K562 (cell line): ENCODE results near the gene MEP1B. TPM values are rescaled to one million over a fixed set of nuclear protein-coding genes. Genes with fewer than 3 reads are reported as not detected.

Source experiments
- ATAC-seq: fragments of 200-7000 bp; cut with Tn5 transposase; 3 replicates; pipeline ENCODE4 v1.9.1; 2020; ENCODE audit warnings: moderate library complexity
- BruUV-seq: library from RNA; stranded (reverse); fragments of 400-500 nt; replicated peaks from 2 replicates; lab custom pipeline; 2021; lab: Mats Ljungman, UMichigan
- CTCF ChIA-PET: fragments of 300-600 bp; formaldehyde crosslinking; extraction: SDS; loops from one replicate; lab custom pipeline; 2021; ENCODE audit warnings: low intra/inter-chr PET ratio; lab: Yijun Ruan, JAX
- POLR2A ChIA-PET: fragments of 300-600, 350-650 bp; sonication (Branson Sonifier 250); formaldehyde crosslinking; extraction: SDS; loops from one replicate; lab custom pipeline; 2021; ENCODE audit warnings: antibody characterized with exemption, inconsistent platforms; lab: Yijun Ruan, JAX
- DNase-seq, 4 experiments: peaks; one replicate each; pipeline versions ENCODE4 v3.0.0 to v3.0.0-alpha.2; 2011 to 2018; ENCODE audit warnings: low spot score in 3 of 4, mixed read lengths in 3 of 4; ENCODE audit errors: extremely low read depth in 1 of 4
- FAIRE-seq: peaks from 2 replicates; lab custom pipeline; 2011; peaks lifted over from hg19 to GRCh38; lab: Jason Lieb, UNC
- H2AFZ ChIP-seq: 2 replicates; pipeline ENCODE4 v1.6.0; 2011; ENCODE audit warnings: low read depth, low read length, control low read depth, inconsistent platforms
- H3K27ac ChIP-seq: fragments of 200-600 bp; 3 replicates; pipeline ENCODE4 v1.8.0; 2011; ENCODE audit warnings: low read depth, mild to moderate bottlenecking, control low read depth, inconsistent platforms, low read length, moderate library complexity, mixed read lengths; ENCODE audit errors: extremely low read depth
- H3K27me3 ChIP-seq, 2 experiments: fragments of 300-600 bp in 1 of 2; 2 replicates in 1 of 2; 3 replicates in 1 of 2; pipeline versions ENCODE4 v1.6.0 to v1.8.0; 2011; ENCODE audit warnings: inconsistent platforms in 2 of 2, low read length in 2 of 2, mild to moderate bottlenecking in 1 of 2, mixed read lengths in 1 of 2, moderate library complexity in 1 of 2; ENCODE audit not compliant: control insufficient read depth in 2 of 2, insufficient read depth in 2 of 2
- H3K36me3 ChIP-seq: fragments of 300-600 bp; 3 replicates; pipeline ENCODE4 v1.8.0; 2011; ENCODE audit warnings: mild to moderate bottlenecking, low read length, inconsistent platforms; ENCODE audit not compliant: control insufficient read depth, insufficient read depth
- H3K4me1 ChIP-seq, 2 experiments: fragments of 200-600 bp in 1 of 2; replicated peaks in 1 of 2; 2 replicates in 1 of 2; 3 replicates in 1 of 2; pipeline versions ENCODE4 v1.5.1 to v1.8.0; 2011; ENCODE audit warnings: inconsistent platforms in 2 of 2, low read length in 2 of 2, mild to moderate bottlenecking in 1 of 2, mixed read lengths in 1 of 2, moderate library complexity in 1 of 2; ENCODE audit not compliant: control insufficient read depth in 2 of 2, insufficient read depth in 2 of 2
- H3K4me2 ChIP-seq: 2 replicates; pipeline ENCODE4 v1.6.1; 2011; ENCODE audit warnings: low read length, control low read depth, inconsistent platforms, mixed read lengths; ENCODE audit not compliant: insufficient read depth
- H3K4me3 ChIP-seq: fragments of 200-600 bp; sonication (generic), shearing (Covaris generic); 2 replicates; pipeline ENCODE4 v1.5.1; 2016; ENCODE audit warnings: control low read depth, inconsistent platforms
- H3K79me2 ChIP-seq: fragments of 200-600 bp; 3 replicates; pipeline ENCODE4 v1.8.0; 2011; ENCODE audit warnings: low read length, inconsistent platforms; ENCODE audit not compliant: control insufficient read depth, insufficient read depth
- H3K9ac ChIP-seq, 2 experiments: 2 replicates each; pipeline versions ENCODE4 v1.6.0 to v1.6.1; 2011; ENCODE audit warnings: low read depth in 2 of 2, low read length in 2 of 2, control low read depth in 1 of 2, inconsistent platforms in 1 of 2, mild to moderate bottlenecking in 1 of 2, mixed read lengths in 1 of 2; ENCODE audit not compliant: insufficient read depth in 1 of 2
- H3K9me1 ChIP-seq: one replicate; pipeline ENCODE4 v1.6.0; 2011; ENCODE audit warnings: inconsistent platforms, mild to moderate bottlenecking, low read length, moderate library complexity; ENCODE audit not compliant: control insufficient read depth, insufficient read depth
- H3K9me3 ChIP-seq: replicated peaks from 2 replicates; pipeline ENCODE4 v1.5.1; 2011; ENCODE audit warnings: low read depth, low read length, inconsistent platforms; ENCODE audit not compliant: control insufficient read depth, insufficient read depth
- H4K20me1 ChIP-seq: replicated peaks from 2 replicates; pipeline ENCODE4 v1.6.1; 2011; ENCODE audit warnings: low read length, inconsistent platforms, mixed read lengths; ENCODE audit not compliant: control insufficient read depth, insufficient read depth
- ATF2 ChIP-seq: sonication (generic); formaldehyde crosslinking; IDR thresholded peaks from 2 replicates; pipeline ENCODE4 v1.8.1; 2022; ENCODE audit warnings: missing genetic modification reagents
- ATF3 ChIP-seq, 2 experiments: fragments of 450-650 bp in 1 of 2; sonication (generic) in 1 of 2; formaldehyde crosslinking in 1 of 2; IDR thresholded peaks in 1 of 2; conservative IDR thresholded peaks in 1 of 2; 2 replicates each; pipeline versions ENCODE4 v1.6.1 to v1.8.1; 2016 to 2023; ENCODE audit warnings: mild to moderate bottlenecking in 2 of 2, moderate library complexity in 2 of 2, inconsistent platforms in 1 of 2, missing genetic modification reagents in 1 of 2
- DMBX1 ChIP-seq: fragments of 250-450 bp; sonication (Bioruptor Pico); IDR thresholded peaks from 2 replicates; pipeline ENCODE4 v1.8.0; 2022; ENCODE audit warnings: inconsistent platforms, mild to moderate bottlenecking, moderate library complexity, borderline replicate concordance
- FOXP1 ChIP-seq: sonication (generic); formaldehyde crosslinking; IDR thresholded peaks from 2 replicates; pipeline ENCODE4 v1.8.0; 2022; ENCODE audit warnings: mild to moderate bottlenecking, missing genetic modification reagents
- GTF2A2 ChIP-seq: IDR thresholded peaks from 2 replicates; pipeline ENCODE4 v1.6.1; 2016; ENCODE audit warnings: mild to moderate bottlenecking, missing genetic modification characterization, missing compliant biosample characterization
- MIER1 ChIP-seq: fragments of 450-650 bp; IDR thresholded peaks from 2 replicates; pipeline ENCODE4 v1.6.1; 2016; ENCODE audit warnings: antibody characterized with exemption, mild to moderate bottlenecking, low read depth
- MTA1 ChIP-seq: fragments of 450-650 bp; IDR thresholded peaks from 2 replicates; pipeline ENCODE4 v1.6.1; 2017; ENCODE audit warnings: borderline replicate concordance
- NBN ChIP-seq: fragments of 450-650 bp; IDR thresholded peaks from 2 replicates; pipeline ENCODE4 v1.6.1; 2016; ENCODE audit warnings: low read depth, mild to moderate bottlenecking
- POLR2B ChIP-seq: fragments of 450-650 bp; IDR thresholded peaks from 2 replicates; pipeline ENCODE4 v1.6.1; 2018; ENCODE audit warnings: low read depth; ENCODE audit not compliant: partially characterized antibody
- RREB1 ChIP-seq: fragments of 250-450 bp; sonication (Bioruptor Pico); IDR thresholded peaks from 2 replicates; pipeline ENCODE4 v1.4.0; 2020
- STAT5B ChIP-seq: fragments of 250-450 bp; sonication (Bioruptor Pico); IDR thresholded peaks from 2 replicates; pipeline ENCODE4 v1.8.0; 2021; ENCODE audit warnings: mild to moderate bottlenecking, inconsistent platforms
- TBP ChIP-seq: optimal IDR thresholded peaks from 2 replicates; pipeline ENCODE3; 2011; ENCODE audit warnings: low read depth, low read length, improper control_type of control experiment
- ZBTB7A ChIP-seq: IDR thresholded peaks from 2 replicates; pipeline ENCODE4 v1.6.1; 2011; ENCODE audit warnings: low read depth, mild to moderate bottlenecking, low read length, moderate library complexity, borderline replicate concordance; ENCODE audit not compliant: control insufficient read depth
- ZNF212 ChIP-seq: fragments of 450-650 bp; formaldehyde crosslinking; IDR thresholded peaks from 2 replicates; pipeline ENCODE4 v1.4.0; 2020; ENCODE audit warnings: mild to moderate bottlenecking
- ZNF384 ChIP-seq: IDR thresholded peaks from 2 replicates; pipeline ENCODE4 v1.6.1; 2012; ENCODE audit warnings: low read depth, low read length, improper control_type of control experiment
- ZNF586 ChIP-seq: fragments of 450-650 bp; formaldehyde crosslinking; conservative IDR thresholded peaks from 2 replicates; pipeline ENCODE4 v1.4.0; 2020; ENCODE audit warnings: mild to moderate bottlenecking, moderate library complexity
- whole genome bisulfite sequencing: fragments of 100-300 bp; shearing (Covaris generic); methylation state at CpG from one replicate; pipeline ENCODE4 v1.1.6; 2016; ENCODE audit warnings: low coverage, mixed read lengths; ENCODE audit not compliant: insufficient coverage; ENCODE audit errors: missing lambda C conversion rate; 5-methylcytosine and 5-hydroxymethylcytosine counted together
- in situ Hi-C: fragments of 300-500 bp; cut with MboI; formaldehyde crosslinking; loops from 4 replicates; pipeline ENCODE4 v1.15.0; 2018; ENCODE audit warnings: inconsistent platforms, mixed read lengths
- intact Hi-C: fragments of 100-400 bp; cut with micrococcal nuclease; formaldehyde crosslinking; loops from 2 replicates; pipeline ENCODE4 v1.14.2; 2022
- polyA plus RNA-seq, 8 experiments: library from polyadenylated mRNA; depleted of rRNA in 4 of 8; stranded (reverse) in 5 of 8; unstranded in 3 of 8; fragments of >200 nt; fragmentation: Nextera tagmentation in 2 of 8; fragmentation: Illumina TruSeq in 1 of 8; extraction: Ambion mirVana in 2 of 8; extraction: Trizol in 1 of 8; gene quantifications; 2 replicates each; pipeline versions ENCODE4 v1.2.1 to v1.2.3, GENCODE V29; 2011 to 2014; ENCODE audit warnings: inconsistent platforms in 1 of 8, missing spikeins in 1 of 8
- total RNA-seq, 7 experiments: library from RNA; depleted of rRNA in 6 of 7; stranded (reverse); fragments of >200 nt in 6 of 7; fragmentation: Illumina TruSeq in 2 of 7; extraction: Trizol in 2 of 7; gene quantifications; 2 replicates each; pipeline versions ENCODE4 v1.2.1 to v1.2.3, GENCODE V29; 2011 to 2021; ENCODE audit warnings: low replicate concordance in 1 of 7

MEP1B gene
- total and polyA plus RNA-seq, 9 of the 15 experiments (the other 6 are each of a cell fraction or from before 2014, with no cell fraction given) = 0.03 to 0.11 TPM; not detected in 7

GRCh38 chr18:32267463-32267862 lies 77.6 kb downstream of the MEP1B start:
- no peaks in the 10 kb centered on the region for H4K20me1 ChIP-seq
- H3K36me3 ChIP-seq = no peaks in the 10 kb centered on the region
- FAIRE-seq (no peak), DNase-seq (no peak), ATAC-seq (no peak)
- no peaks in the 10 kb centered on the region for H3K4me1 ChIP-seq
- intact Hi-C loops = no loop called here
- H3K9me3 ChIP-seq = no peaks in the 10 kb centered on the region
- CTCF ChIA-PET = no interaction called here
- H3K4me3 ChIP-seq = no peak overlapping the region
- no peak overlapping the region for H2AFZ ChIP-seq
- H3K9me1 ChIP-seq = no peaks in the 10 kb centered on the region
- in situ Hi-C loops = no loop called here
- no peak overlapping the region for H3K27ac ChIP-seq
- WGBS = 1% methylated on average over 4 of the region's 4 CpGs
- H3K79me2 ChIP-seq = no peaks in the 10 kb centered on the region
- BruUV-seq = no TSS peak
- no peak overlapping the region for H3K4me2 ChIP-seq
- H3K27me3 ChIP-seq = no peaks in the 10 kb centered on the region
- POLR2A ChIA-PET = no interaction called here
- H3K9ac ChIP-seq = no peak overlapping the region
- TF ChIP-seq ATF2 (CRISPR knock-in tag) (no peak), DMBX1 (CRISPR knock-in tag) (no peak), ZBTB7A (no peak), STAT5B (CRISPR knock-in tag) (no peak), ZNF384 (no peak), TBP (no peak), ZNF586 (no peak), MIER1 (no peak), GTF2A2 (tag) (no peak), ZNF212 (CRISPR knock-in tag) (no peak), ATF3 (IDR thresholded peaks at IDR 0.05) (no peak), ATF3 (CRISPR knock-in tag; conservative IDR thresholded peaks at IDR 0.05) (no peak), POLR2B (no peak), FOXP1 (CRISPR knock-in tag) (no peak), RREB1 (CRISPR knock-in tag) (no peak), MTA1 (no peak), NBN (no peak)
